ENCODE measurements around the gene PRDX2.
A peak's percentile ranks its signal among the peaks of the same experiment; 100 is the strongest.

The PRDX2 gene

GRCh38 chr19:12792051-12792852 lies 9.3 kb downstream of the PRDX2 start:
- DNase-seq (ENCODE audit: low read depth in 2 of 2), result peak; percentile 66 to 70

DNA sequence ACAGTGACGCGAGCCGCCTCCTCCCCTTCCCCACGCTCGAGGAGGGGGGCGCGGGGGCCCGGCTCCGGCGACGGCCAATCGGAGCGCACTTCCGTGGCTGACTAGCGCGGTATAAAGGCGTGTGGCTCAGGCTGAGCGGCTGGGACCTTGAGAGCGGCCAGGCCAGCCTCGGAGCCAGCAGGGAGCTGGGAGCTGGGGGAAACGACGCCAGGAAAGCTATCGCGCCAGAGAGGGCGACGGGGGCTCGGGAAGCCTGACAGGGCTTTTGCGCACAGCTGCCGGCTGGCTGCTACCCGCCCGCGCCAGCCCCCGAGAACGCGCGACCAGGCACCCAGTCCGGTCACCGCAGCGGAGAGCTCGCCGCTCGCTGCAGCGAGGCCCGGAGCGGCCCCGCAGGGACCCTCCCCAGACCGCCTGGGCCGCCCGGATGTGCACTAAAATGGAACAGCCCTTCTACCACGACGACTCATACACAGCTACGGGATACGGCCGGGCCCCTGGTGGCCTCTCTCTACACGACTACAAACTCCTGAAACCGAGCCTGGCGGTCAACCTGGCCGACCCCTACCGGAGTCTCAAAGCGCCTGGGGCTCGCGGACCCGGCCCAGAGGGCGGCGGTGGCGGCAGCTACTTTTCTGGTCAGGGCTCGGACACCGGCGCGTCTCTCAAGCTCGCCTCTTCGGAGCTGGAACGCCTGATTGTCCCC lies 10.1 kb downstream of the PRDX2 start, which contains the start of gene JUNB:
TSS of gene JUNB (plus strand) at position 142 of the 706 bp plus-strand sequence. CDS start at position 428, 286 bp downstream.
- DNase-seq (ENCODE audit: low read depth in 2 of 2), result peak; percentile 93 to 95

- no peak for DNase-seq (ENCODE audit: low read depth in 2 of 2)
These were observed 10.8 kb downstream of the PRDX2 start for GRCh38 chr19:12790628-12791344.

DNA sequence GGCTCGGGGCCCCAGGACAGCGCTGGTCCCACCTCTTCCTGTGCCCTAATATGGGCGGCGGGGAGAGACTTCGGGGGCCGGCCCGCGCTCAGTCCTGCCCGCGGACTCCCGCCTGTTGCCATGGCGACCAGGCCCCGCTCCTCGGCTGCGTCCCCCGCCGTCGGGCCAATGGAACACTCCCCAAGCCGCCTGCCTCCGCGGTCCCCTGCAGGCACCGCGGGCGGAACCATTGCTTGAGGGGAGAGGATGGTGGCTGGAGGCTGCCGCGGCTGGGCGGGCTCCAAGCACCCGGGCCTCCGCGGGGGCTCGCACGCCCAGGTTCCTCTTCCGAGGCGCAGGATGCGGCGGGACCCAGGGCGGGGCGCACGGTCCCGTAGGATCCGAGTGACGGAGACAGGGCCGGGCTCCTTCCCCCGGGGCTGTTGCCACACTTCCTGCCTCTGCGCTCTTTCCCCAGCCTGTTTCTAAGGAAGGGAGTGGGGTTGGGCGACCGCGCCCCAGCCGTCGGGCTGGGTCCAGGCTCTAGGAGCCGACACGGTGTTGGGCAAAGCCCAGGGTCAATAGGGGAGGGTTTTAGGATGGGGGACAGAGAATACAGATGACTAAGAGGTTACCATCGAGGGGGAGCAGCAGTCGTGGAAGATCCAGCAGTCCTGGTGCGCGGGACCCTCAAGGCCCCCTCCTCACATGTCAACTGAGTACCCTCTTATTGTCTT lies 11.5 kb downstream of the PRDX2 start:
- peak; percentile 94 to 97 for DNase-seq (ENCODE audit: low read depth in 2 of 2)

DNA sequence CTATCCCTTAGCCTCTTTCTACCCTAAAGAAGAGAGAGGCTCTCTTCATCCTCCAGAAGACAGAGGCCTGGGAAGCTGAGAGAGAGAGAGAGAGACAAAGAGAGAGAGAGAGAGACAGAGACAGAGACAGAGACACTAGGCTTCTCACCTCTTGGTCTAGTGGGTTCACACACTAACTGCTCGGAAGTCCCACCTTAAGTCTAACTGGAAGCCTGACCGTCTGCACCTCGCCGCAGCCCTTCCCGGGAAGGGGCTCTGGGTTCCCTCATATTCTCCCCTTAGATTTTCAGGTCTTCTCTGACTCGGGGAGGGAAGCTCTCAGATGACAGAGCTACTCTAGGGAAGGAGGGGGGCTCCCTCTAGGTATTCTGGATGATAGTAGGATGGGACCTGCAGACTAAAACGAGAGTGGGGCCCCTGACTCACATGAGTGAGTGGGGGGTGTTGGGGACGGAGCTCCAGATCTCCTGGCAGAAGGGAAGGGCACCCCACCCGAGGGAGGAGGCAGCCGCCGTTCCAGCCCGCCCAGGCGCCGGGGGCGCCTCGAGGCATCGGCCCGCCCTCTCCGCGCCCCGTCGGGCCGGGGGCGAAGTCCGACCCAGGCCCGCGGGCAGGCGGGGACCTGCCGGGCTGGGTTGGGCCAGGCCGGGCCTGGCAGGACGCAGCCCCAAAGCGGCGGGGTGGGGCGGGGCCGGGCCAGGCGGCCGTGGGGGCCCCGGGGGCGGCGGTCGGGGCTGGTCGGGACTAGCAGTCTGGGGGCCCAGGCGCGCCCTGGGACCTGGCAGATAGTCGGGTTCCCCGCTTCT lies 12.3 kb downstream of the PRDX2 start:
- no peak for DNase-seq (ENCODE audit: low read depth in 2 of 2)

- DNase-seq (ENCODE audit: low read depth in 2 of 2), result no peak
These were observed 12.9 kb downstream of the PRDX2 start for GRCh38 chr19:12788682-12789097.

- no peak for DNase-seq (ENCODE audit: low read depth in 2 of 2)
These were observed 13.4 kb downstream of the PRDX2 start for GRCh38 chr19:12788042-12788681.

DNA sequence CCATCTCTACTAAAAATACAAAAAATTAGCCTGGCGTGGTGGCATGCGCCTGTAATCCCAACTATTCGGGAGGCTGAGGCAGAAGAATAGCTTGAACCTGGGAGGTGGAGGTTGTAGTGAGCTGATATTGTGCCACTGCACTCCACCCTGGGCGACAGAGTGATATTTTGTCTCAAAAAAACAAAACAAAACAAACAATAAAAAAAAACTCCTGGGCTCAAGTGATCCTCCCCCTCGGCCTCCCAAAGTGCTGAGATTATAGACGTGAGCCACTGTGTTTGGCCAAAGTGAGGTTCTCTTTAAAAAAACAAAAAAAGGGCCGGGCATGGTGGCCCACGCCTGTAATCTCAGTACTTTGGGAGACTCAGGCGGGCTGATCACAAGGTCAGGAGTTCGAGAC lies 14.1 kb downstream of the PRDX2 start:
- no peak for DNase-seq (ENCODE audit: low read depth in 2 of 2)

GRCh38 chr19:12786952-12787351 lies 14.6 kb downstream of the PRDX2 start:
- DNase-seq (ENCODE audit: low read depth in 2 of 2), result no peak

- DNase-seq (ENCODE audit: low read depth in 2 of 2), result no peak
These were observed 15.3 kb downstream of the PRDX2 start for GRCh38 chr19:12786141-12786870.

DNA sequence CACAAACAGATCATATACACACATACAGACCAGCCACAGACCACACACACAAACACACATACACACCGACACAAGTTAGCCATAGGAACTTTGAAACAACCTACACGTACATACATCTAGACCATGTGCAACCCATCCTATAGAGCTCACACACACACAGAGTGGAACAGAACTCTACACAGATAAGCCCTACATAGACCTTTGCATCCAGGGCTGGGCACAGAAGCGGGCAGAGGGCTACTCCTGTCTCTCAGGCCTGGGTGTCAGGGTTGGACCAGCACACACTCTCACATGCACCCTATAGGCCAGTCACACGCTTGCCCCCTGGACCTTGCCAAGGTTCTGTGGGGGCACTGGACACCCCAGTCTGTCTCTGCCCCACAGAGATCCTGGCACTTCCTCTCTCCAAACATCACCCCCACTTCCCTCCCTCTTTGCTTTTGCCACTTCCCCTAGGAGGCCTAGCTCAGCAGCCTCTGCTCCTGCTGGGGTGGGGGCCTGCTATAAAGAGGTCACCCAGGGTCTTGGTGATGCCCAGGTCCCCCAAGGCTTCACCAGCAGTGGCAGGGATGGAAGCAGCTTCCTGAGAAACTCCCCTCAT lies 16.1 kb downstream of the PRDX2 start:
- no peak for DNase-seq (ENCODE audit: low read depth in 2 of 2)

GRCh38 chr19:12784871-12785430 lies 16.6 kb downstream of the PRDX2 start:
- DNase-seq (ENCODE audit: low read depth in 2 of 2), result no peak

DNA sequence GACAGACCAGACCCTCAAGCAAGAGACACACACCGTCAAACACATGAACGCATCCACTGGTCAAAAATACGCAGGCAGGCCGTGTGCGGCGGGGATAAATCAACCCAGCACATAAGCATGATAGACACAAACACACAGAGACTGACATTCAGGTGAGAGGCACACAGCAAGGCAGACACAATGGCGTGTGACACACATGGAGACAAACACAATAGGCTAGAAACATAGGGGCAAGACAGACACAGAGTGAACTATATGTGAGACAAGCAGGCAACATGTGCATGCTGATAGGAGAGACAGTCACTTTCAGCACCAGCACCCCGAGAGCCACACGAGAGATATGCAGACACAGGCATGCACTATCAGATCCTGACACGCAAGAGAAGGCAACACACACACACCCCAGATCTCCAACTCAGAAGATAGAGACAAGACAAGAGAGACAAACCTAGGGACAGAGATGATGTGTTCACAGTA lies 17.2 kb downstream of the PRDX2 start:
- DNase-seq (ENCODE audit: low read depth in 2 of 2), result no peak

DNA sequence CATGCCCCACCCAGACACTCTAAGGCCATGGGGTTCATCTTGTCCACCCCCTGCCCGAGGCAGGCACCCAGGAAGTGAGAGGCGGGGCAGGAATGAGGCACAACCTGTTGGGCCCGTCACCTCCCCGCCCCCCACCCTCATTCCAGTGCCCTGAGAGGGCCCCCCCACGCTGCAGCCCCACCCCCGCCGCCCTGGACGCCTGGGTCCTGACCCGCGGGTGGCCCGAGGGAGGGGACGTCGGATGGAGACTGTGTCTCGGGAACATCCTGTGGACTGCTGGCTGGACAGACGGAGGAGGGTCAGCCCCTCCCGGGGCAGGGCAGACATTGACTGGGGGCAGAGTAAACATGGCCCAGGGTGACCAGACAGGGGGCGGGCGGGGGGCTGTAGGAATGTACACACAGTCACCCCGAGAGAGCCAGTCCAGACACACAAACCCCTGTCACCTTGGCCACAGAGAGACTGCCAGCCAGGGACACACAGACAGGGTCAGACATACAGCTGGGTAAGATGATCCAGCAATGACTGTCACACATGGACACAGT lies 17.7 kb downstream of the PRDX2 start:
- no peak for DNase-seq (ENCODE audit: low read depth in 2 of 2)

- DNase-seq (ENCODE audit: low read depth in 2 of 2), result peak; percentile 56 to 66
These were observed 18.2 kb downstream of the PRDX2 start for GRCh38 chr19:12783291-12783848.

GRCh38 chr19:12782424-12783290 lies 18.9 kb downstream of the PRDX2 start:
- peak; percentile 81 to 86 for DNase-seq (ENCODE audit: low read depth in 2 of 2)

DNA sequence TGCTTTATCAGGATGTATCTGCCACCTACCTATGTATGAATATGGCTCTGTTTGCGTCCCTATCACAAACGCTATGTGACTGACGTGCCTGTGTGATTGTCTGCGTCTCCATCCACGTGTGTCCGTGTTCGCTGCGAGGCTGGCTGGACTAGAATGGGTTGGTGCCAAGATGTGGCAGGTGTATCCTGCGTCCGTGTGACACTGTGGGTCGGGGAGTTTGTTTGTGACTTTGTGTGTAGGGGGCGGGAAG lies 19.5 kb downstream of the PRDX2 start:
- DNase-seq (ENCODE audit: low read depth in 2 of 2), result no peak
